ENCODE measurements around the gene MAGI2.

DNA sequence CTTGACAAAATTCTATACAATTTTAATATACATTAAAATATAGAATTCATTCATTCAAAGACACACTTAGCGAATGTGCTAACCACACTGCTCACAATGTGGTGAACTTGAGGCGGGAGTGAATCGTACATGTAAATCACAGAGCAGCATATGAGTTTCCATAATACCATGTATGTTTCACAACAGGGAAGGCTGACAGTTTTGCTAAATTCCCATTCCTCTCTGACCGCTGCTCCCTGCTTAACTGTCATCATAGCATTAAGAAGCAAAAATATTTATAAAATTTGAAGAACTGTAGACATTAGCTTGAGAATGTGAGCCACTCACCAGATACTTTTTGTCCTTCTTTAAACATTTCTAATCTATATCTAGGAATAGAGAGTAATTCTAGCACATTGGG lies 763.3 kb downstream of the MAGI2 start:
- TF ChIP-seq, protein P1, sequence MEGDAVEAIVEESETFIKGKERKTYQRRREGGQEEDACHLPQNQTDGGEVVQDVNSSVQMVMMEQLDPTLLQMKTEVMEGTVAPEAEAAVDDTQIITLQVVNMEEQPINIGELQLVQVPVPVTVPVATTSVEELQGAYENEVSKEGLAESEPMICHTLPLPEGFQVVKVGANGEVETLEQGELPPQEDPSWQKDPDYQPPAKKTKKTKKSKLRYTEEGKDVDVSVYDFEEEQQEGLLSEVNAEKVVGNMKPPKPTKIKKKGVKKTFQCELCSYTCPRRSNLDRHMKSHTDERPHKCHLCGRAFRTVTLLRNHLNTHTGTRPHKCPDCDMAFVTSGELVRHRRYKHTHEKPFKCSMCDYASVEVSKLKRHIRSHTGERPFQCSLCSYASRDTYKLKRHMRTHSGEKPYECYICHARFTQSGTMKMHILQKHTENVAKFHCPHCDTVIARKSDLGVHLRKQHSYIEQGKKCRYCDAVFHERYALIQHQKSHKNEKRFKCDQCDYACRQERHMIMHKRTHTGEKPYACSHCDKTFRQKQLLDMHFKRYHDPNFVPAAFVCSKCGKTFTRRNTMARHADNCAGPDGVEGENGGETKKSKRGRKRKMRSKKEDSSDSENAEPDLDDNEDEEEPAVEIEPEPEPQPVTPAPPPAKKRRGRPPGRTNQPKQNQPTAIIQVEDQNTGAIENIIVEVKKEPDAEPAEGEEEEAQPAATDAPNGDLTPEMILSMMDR (conservative IDR thresholded peaks at IDR 0.05 in 1 of 2, IDR thresholded peaks at IDR 0.05 in 1 of 2; ENCODE audit: extremely low read depth in 1 of 2, insufficient read depth in 1 of 2, low read depth in 1 of 2, low read length in 2 of 2): no peak
- no peak for TF ChIP-seq EZH2 (IDR thresholded peaks at IDR 0.05; ENCODE audit: borderline replicate concordance, low read length)
